Measurements from ENCODE around the gene ENDOU.

Gene ENDOU

GRCh38 chr12:47725091-47725772 lies at the start of gene ENDOU:
Gene ENDOU (minus strand): TSS chr12:47725490. CDS start chr12:47725413, 77 bp downstream.
- no peak within 1 kb of the TSS for H3K9ac ChIP-seq (ENCODE audit: low read depth in 1 of 2, low read length in 2 of 2)
- no peak within 1 kb of the TSS for H3K4me3 ChIP-seq (ENCODE audit: low read length in 2 of 2)
- H3K9me3 ChIP-seq (ENCODE audit: control insufficient read depth in 2 of 2, low read length in 2 of 2) = no peaks in the 10 kb centered on the region
- no peaks in the 10 kb centered on the region for H3K4me1 ChIP-seq (ENCODE audit: control insufficient read depth in 2 of 2, insufficient read depth in 2 of 2, low read length in 2 of 2)
- peaks cover 0 to 4% of the 10 kb centered on the region in 2 donors for H3K36me3 ChIP-seq (ENCODE audit: control insufficient read depth in 2 of 2, insufficient read depth in 2 of 2, low read length in 2 of 2)
- no peaks in the 10 kb centered on the region for H3K27me3 ChIP-seq (ENCODE audit: control insufficient read depth in 2 of 2, insufficient read depth in 2 of 2, low read length in 2 of 2)
- no peak within 1 kb of the TSS for H3K27ac ChIP-seq (ENCODE audit: low read depth in 2 of 2, low read length in 2 of 2)

DNA sequence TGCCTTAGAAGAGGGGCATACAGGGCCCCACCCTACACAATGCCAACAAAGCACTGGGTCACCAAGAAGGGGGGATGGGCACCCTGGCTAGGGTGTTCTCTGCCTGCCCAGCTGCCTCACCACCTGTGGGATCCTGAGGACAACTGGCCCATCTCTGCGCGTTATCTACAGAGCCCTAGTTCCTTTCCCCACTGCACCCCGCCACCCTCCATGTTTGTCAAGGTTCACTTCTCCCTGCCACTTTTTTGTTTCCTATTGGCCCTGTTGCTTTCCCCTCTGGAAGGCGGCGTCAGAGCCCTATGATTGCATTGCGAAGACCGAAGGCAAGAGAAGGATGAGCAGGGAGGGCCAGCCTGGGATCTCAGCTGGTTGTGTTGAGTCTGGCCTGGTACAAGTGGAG lies 49.4 kb upstream of the ENDOU start:
- Histone ChIP-seq H3K9me3 (ENCODE audit: control insufficient read depth in 2 of 2, low read length in 2 of 2) (no peaks in the 10 kb centered on the region), H3K36me3 (ENCODE audit: control insufficient read depth in 2 of 2, insufficient read depth in 2 of 2, low read length in 2 of 2) (no peaks in the 10 kb centered on the region), H3K4me1 (ENCODE audit: control insufficient read depth in 2 of 2, insufficient read depth in 2 of 2, low read length in 2 of 2) (peaks cover 20 to 23% of the 10 kb centered on the region in 2 donors), H3K27ac (ENCODE audit: low read depth in 2 of 2, low read length in 2 of 2) (no peak overlapping the region), H3K27me3 (ENCODE audit: control insufficient read depth in 2 of 2, insufficient read depth in 2 of 2, low read length in 2 of 2) (no peaks in the 10 kb centered on the region), H3K4me3 (ENCODE audit: low read length in 2 of 2) (no peak overlapping the region), H3K9ac (ENCODE audit: low read depth in 1 of 2, low read length in 2 of 2) (no peak overlapping the region)

DNA sequence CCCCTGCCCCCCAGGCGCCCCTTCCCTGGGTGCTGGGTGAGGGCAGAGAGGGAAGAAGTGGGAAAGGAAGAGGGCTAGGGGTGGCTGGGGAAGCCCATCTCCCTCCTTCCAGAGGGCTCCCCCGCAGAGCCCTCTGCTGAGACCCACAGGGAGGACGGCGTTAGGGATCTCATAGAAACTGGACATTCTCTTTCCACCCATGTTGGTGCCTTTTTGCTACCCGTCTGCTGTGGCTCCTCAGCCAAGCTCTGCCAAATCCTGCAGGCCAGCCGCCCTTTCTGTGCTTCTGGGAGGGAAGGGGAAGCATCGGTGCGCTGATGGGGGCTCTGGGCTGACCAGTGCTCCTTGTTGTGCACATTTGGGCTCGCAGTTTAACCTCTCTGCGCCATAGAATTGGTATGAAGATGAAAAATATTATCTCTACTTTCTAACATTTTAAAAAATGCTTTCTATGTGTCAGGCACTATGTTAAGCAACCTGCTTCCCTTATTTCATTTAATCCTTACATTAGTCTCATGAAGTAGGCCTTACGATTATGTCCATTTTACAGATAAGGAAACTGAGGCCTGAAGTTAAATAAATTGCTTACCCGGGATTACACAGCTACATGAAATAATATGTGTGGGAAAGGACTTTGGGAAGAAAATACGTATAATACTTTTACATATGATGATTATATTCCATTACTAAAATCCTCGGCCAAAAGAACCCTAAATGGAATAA lies 48.7 kb upstream of the ENDOU start:
- peak overlapping the region; percentile 67 to 72 for H3K27ac ChIP-seq (ENCODE audit: low read depth in 2 of 2, low read length in 2 of 2)
- H3K4me1 ChIP-seq (ENCODE audit: control insufficient read depth in 2 of 2, insufficient read depth in 2 of 2, low read length in 2 of 2) = peaks cover 20 to 23% of the 10 kb centered on the region in 2 donors
- H3K36me3 ChIP-seq (ENCODE audit: control insufficient read depth in 2 of 2, insufficient read depth in 2 of 2, low read length in 2 of 2) = no peaks in the 10 kb centered on the region
- no peaks in the 10 kb centered on the region for H3K27me3 ChIP-seq (ENCODE audit: control insufficient read depth in 2 of 2, insufficient read depth in 2 of 2, low read length in 2 of 2)
- peak overlapping the region; percentile 74 to 81 for H3K4me3 ChIP-seq (ENCODE audit: low read length in 2 of 2)
- no peaks in the 10 kb centered on the region for H3K9me3 ChIP-seq (ENCODE audit: control insufficient read depth in 2 of 2, low read length in 2 of 2)
- H3K9ac ChIP-seq (ENCODE audit: low read depth in 1 of 2, low read length in 2 of 2) = peak overlapping the region; percentile 66 to 74

- Histone ChIP-seq H3K36me3 (ENCODE audit: control insufficient read depth in 2 of 2, insufficient read depth in 2 of 2, low read length in 2 of 2) (no peaks in the 10 kb centered on the region), H3K27me3 (ENCODE audit: control insufficient read depth in 2 of 2, insufficient read depth in 2 of 2, low read length in 2 of 2) (no peaks in the 10 kb centered on the region), H3K9ac (ENCODE audit: low read depth in 1 of 2, low read length in 2 of 2) (peak within 1 kb of the TSS; percentile 74 to 75), H3K27ac (ENCODE audit: low read depth in 2 of 2, low read length in 2 of 2) (peak within 1 kb of the TSS; percentile 67 to 72), H3K4me1 (ENCODE audit: control insufficient read depth in 2 of 2, insufficient read depth in 2 of 2, low read length in 2 of 2) (peaks cover 19 to 23% of the 10 kb centered on the region in 2 donors), H3K9me3 (ENCODE audit: control insufficient read depth in 2 of 2, low read length in 2 of 2) (no peaks in the 10 kb centered on the region), H3K4me3 (ENCODE audit: low read length in 2 of 2) (peak within 1 kb of the TSS; percentile 74 to 81)
These were observed 48.0 kb upstream of the ENDOU start, which contains the start of gene SLC48A1 for GRCh38 chr12:47773062-47773857. Gene SLC48A1 (plus strand): TSS chr12:47773238. CDS start chr12:47773305, 67 bp downstream.

DNA sequence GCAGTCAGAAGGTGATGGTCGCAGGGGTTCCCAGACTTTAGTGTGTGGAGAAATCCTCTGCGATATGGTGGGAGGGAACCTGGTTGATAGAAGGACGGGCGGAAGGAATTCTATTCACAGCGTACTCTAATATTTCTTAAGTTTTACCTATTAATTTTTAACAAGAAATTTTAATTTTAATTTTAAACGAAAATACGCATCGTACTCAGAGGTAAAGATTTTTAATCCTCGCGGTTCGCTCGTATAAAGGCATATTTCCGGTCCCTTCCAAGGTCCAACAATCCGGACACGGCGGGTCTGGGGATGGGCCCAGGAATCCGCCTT lies 47.4 kb upstream of the ENDOU start:
- Histone ChIP-seq H3K27ac (ENCODE audit: low read depth in 2 of 2, low read length in 2 of 2) (no peak overlapping the region), H3K4me3 (ENCODE audit: low read length in 2 of 2) (peak overlapping the region; percentile 67 to 81), H3K4me1 (ENCODE audit: control insufficient read depth in 2 of 2, insufficient read depth in 2 of 2, low read length in 2 of 2) (peaks cover 14 to 20% of the 10 kb centered on the region in 2 donors), H3K27me3 (ENCODE audit: control insufficient read depth in 2 of 2, insufficient read depth in 2 of 2, low read length in 2 of 2) (no peaks in the 10 kb centered on the region), H3K9ac (ENCODE audit: low read depth in 1 of 2, low read length in 2 of 2) (peak overlapping the region; percentile 61 to 75), H3K9me3 (ENCODE audit: control insufficient read depth in 2 of 2, low read length in 2 of 2) (no peaks in the 10 kb centered on the region), H3K36me3 (ENCODE audit: control insufficient read depth in 2 of 2, insufficient read depth in 2 of 2, low read length in 2 of 2) (no peaks in the 10 kb centered on the region)

DNA sequence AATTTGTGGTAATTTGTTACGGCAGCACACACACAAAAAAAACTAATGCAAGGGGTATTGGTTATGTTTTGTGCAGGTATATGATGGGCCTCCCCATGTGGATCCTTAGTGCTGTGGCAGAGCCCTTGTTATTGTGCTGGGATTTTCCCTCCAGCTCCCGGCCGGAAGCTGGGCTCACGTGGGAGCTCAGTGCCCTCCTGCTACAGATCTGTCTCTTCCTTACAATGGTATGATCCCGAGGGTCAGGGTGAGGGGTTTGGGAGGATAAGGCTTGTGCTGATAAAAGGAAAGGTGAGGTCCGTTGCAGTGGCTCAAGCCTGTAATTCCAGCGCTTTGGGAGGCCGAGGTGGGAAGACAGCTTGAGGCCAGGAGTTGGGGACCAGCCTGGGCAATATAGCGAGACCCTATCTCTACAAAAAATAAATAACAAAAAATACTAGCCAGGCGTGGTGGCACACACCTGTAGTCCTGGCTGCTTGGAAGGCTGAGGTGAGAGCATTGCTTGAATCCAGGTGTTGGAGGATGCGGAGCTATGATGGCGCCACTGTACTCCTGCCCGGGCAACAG lies 46.9 kb upstream of the ENDOU start:
- H3K9me3 ChIP-seq (ENCODE audit: control insufficient read depth in 2 of 2, low read length in 2 of 2) = no peaks in the 10 kb centered on the region
- H3K36me3 ChIP-seq (ENCODE audit: control insufficient read depth in 2 of 2, insufficient read depth in 2 of 2, low read length in 2 of 2) = no peaks in the 10 kb centered on the region
- no peak overlapping the region for H3K27ac ChIP-seq (ENCODE audit: low read depth in 2 of 2, low read length in 2 of 2)
- no peak overlapping the region for H3K4me3 ChIP-seq (ENCODE audit: low read length in 2 of 2)
- H3K4me1 ChIP-seq (ENCODE audit: control insufficient read depth in 2 of 2, insufficient read depth in 2 of 2, low read length in 2 of 2) = peaks cover 13 to 19% of the 10 kb centered on the region in 2 donors
- no peaks in the 10 kb centered on the region for H3K27me3 ChIP-seq (ENCODE audit: control insufficient read depth in 2 of 2, insufficient read depth in 2 of 2, low read length in 2 of 2)
- H3K9ac ChIP-seq (ENCODE audit: low read depth in 1 of 2, low read length in 2 of 2) = peak overlapping the region; percentile 61 to 75

DNA sequence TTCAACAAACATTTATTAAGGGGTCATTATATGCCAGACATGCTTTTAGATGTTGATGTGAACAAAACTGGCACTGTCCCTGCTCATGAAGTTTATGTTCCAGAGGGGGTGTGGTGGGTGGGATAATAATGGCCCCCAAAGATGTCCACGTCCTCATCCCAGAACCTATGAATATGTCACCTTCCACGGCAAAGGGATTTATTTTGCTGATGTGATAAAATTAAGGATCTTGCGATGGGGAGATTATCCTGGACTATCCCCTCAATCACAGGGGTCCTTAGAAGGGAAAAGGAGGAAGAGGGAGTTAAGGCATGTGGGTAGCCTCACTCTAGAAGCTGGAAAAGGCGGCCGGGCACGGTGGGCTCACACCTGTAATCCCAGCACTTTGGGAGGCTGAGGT lies 46.0 kb upstream of the ENDOU start:
- Histone ChIP-seq H3K27ac (ENCODE audit: low read depth in 2 of 2, low read length in 2 of 2) (no peak overlapping the region), H3K9ac (ENCODE audit: low read depth in 1 of 2, low read length in 2 of 2) (no peak overlapping the region), H3K9me3 (ENCODE audit: control insufficient read depth in 2 of 2, low read length in 2 of 2) (no peaks in the 10 kb centered on the region), H3K36me3 (ENCODE audit: control insufficient read depth in 2 of 2, insufficient read depth in 2 of 2, low read length in 2 of 2) (no peaks in the 10 kb centered on the region), H3K4me3 (ENCODE audit: low read length in 2 of 2) (no peak overlapping the region), H3K27me3 (ENCODE audit: control insufficient read depth in 2 of 2, insufficient read depth in 2 of 2, low read length in 2 of 2) (no peaks in the 10 kb centered on the region), H3K4me1 (ENCODE audit: control insufficient read depth in 2 of 2, insufficient read depth in 2 of 2, low read length in 2 of 2) (peaks cover 11 to 13% of the 10 kb centered on the region in 2 donors)

DNA sequence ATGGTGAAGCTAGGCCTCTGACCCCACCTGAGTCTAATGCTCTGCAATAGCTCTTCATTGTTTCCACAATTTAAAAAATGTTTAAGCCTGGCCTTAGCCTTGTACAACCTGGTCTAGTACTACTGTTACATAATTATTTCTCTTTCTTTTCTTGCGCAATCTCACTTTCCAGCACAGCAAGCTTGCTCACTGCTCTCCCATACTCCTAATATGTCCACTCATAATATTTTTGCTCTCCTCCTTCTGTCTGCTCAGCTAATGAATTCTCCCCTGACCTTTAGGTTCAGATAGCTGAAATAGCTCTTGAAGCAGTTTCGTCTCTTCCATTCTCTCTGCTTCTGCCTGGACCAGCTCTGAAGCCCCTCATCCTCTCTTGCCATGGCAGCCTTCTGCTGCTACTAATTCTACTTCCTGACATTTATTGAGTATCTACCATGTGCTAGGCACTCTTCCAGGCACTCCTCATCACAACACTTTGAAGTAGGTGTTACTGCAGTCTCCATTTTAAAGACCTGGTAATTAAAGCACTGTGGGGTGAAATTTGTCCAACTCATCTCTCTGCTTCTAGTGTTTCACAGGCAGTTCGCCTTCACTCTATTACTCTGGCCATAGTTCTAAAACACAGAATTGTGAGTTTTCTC lies 44.9 kb upstream of the ENDOU start:
- Histone ChIP-seq H3K27me3 (ENCODE audit: control insufficient read depth in 2 of 2, insufficient read depth in 2 of 2, low read length in 2 of 2) (no peaks in the 10 kb centered on the region), H3K4me1 (ENCODE audit: control insufficient read depth in 2 of 2, insufficient read depth in 2 of 2, low read length in 2 of 2) (peaks cover 7 to 9% of the 10 kb centered on the region in 2 donors), H3K9ac (ENCODE audit: low read depth in 1 of 2, low read length in 2 of 2) (no peak overlapping the region), H3K36me3 (ENCODE audit: control insufficient read depth in 2 of 2, insufficient read depth in 2 of 2, low read length in 2 of 2) (no peaks in the 10 kb centered on the region), H3K27ac (ENCODE audit: low read depth in 2 of 2, low read length in 2 of 2) (no peak overlapping the region), H3K9me3 (ENCODE audit: control insufficient read depth in 2 of 2, low read length in 2 of 2) (no peaks in the 10 kb centered on the region), H3K4me3 (ENCODE audit: low read length in 2 of 2) (no peak overlapping the region)

DNA sequence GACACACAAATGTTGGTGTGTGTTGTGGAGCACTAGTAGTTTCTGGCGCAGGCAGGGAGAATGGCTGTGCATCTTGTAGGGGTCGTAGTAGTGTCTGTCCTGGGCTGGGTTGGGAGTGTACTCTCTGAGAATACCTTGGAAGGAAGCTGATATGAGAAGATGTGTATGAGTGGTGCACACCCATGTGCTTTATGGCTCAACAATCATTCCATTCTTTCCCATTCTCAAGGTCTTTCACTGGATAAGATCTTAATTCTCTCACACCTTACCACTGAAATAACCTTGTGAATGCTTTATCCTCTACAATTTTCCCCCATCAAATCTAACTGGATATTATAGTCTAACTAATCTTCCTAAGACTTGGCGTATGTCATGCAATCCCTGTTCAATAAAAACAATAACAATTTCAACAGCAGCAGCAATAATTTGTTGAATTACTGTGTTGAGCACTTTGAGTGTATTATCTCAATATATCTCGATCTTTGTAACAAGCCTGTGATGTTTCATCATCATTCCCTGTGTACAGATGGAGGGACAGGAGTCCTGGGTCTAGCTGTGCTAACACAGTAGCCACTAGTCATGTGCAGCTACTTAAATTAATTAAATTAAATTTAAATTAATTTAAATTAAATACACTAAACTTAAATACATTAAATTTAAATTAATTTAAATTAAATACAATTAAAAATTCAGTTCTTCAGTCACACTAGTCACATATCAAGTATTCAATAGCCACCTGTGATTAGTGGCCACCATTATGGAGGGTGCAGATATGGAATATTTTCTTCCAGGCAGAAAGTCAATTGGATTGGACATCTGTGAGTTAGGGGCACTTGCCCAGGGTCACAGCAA lies 44.2 kb upstream of the ENDOU start:
- Histone ChIP-seq H3K4me3 (ENCODE audit: low read length in 2 of 2) (no peak overlapping the region), H3K4me1 (ENCODE audit: control insufficient read depth in 2 of 2, insufficient read depth in 2 of 2, low read length in 2 of 2) (peaks cover 7 to 9% of the 10 kb centered on the region in 2 donors), H3K27me3 (ENCODE audit: control insufficient read depth in 2 of 2, insufficient read depth in 2 of 2, low read length in 2 of 2) (no peaks in the 10 kb centered on the region), H3K36me3 (ENCODE audit: control insufficient read depth in 2 of 2, insufficient read depth in 2 of 2, low read length in 2 of 2) (no peaks in the 10 kb centered on the region), H3K27ac (ENCODE audit: low read depth in 2 of 2, low read length in 2 of 2) (no peak overlapping the region), H3K9ac (ENCODE audit: low read depth in 1 of 2, low read length in 2 of 2) (no peak overlapping the region), H3K9me3 (ENCODE audit: control insufficient read depth in 2 of 2, low read length in 2 of 2) (no peaks in the 10 kb centered on the region)
